ENCODE data around the gene MYO5B. TPM values are rescaled to one million over a fixed set of nuclear protein-coding genes. Genes with fewer than 3 reads are reported as not detected.

Gene MYO5B
- total RNA-seq, 5 donors from 2014 or later (not counting 1 experiment from before 2014, with no cell fraction given), result 0.09 to 0.72 (median 0.50) TPM; not detected in 2

DNA sequence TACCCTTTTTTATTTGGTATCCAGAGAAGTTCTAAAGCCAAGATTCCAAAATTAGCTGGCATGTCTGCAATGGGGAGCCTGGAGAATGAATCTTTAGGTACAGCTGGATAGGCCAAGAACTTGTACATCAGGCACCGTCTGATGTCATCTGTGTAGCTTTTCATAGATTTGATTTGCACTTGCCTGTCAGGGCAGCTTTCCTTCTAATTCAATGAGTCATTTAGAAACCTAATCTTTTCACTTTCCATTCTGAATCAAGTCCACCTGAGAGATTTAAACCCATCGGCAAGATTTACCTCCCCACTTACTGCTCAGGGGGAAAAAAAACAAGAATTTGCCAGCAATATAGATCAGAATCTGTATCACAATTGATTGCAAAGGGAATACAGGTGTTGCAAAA is 320.7 kb downstream of the MYO5B start:
- Mint-ChIP-seq H3K9me3 (no peaks in the 10 kb centered on the region), H3K4me3 (no peak overlapping the region), H3K4me1 (no peaks in the 10 kb centered on the region), H3K36me3 (no peaks in the 10 kb centered on the region), H3K27ac (no peak overlapping the region), H3K27me3 (peaks cover 10 to 25% of the 10 kb centered on the region in 2 donors)
- Histone ChIP-seq H3K27ac (ENCODE audit: low read length) (no peak overlapping the region), H3K36me3 (ENCODE audit: control insufficient read depth in 2 of 2, extremely low read depth in 1 of 2, insufficient read depth in 1 of 2, low read length in 1 of 2) (no peaks in the 10 kb centered on the region), H3K27me3 (replicated peaks in 1 of 2; ENCODE audit: control insufficient read depth in 2 of 2, extremely low read depth in 1 of 2, insufficient read depth in 2 of 2, low read length in 1 of 2) (peaks cover 3 to 5% of the 10 kb centered on the region in 2 experiments), H3K9me3 (no peaks in the 10 kb centered on the region), H3K4me1 (ENCODE audit: control insufficient read depth in 1 of 2, extremely low read depth in 1 of 2, insufficient read depth in 2 of 2, low read length in 2 of 2) (no peaks in the 10 kb centered on the region), H3K4me3 (ENCODE audit: control insufficient read depth in 1 of 2, extremely low read depth in 1 of 2, low read length in 1 of 2) (no peak overlapping the region)
- DNase-seq, result no peak
- WGBS (ENCODE audit: insufficient coverage), result 50% methylated on average over 1 of the region's 2 CpGs
- ATAC-seq (replicated peaks in 1 of 4), result no peak
- ChIA-PET POLR2A (no interaction called here), CTCF (no interaction called here)

DNA sequence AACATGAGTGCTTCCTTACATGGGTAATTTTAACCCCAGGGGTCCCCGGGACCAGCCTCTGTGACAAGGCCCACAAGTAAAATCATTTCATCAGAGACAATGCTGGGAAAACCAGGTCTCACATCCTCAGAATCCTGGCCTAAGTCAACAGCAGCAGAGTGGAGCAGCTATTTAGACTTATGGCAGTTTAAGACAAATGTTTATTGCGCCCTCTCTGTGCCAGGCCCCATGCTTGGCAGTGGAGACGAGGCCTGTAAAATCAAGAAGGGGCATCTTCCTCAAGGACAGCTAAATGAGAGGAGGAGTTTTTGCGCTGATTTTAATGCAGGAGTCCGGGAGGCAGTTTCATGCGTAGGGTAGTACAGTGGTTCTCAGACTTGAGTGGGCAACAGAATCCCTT is 325.6 kb downstream of the MYO5B start:
- POLR2A ChIA-PET, result no interaction called here
- Mint-ChIP-seq H3K36me3 (no peaks in the 10 kb centered on the region), H3K4me1 (no peaks in the 10 kb centered on the region), H3K4me3 (no peak overlapping the region), H3K9me3 (no peaks in the 10 kb centered on the region), H3K27ac (no peak overlapping the region), H3K27me3 (peaks cover 4 to 7% of the 10 kb centered on the region in 2 donors)
- no peak overlapping the region for H3K4me3 ChIP-seq (ENCODE audit: control insufficient read depth in 1 of 2, extremely low read depth in 1 of 2, low read length in 1 of 2)
- CTCF ChIA-PET, result interaction anchor here in 1 of 2 donors (0.5 to 0.6 kb wide), 2 partner anchors 11 to 470 kb away, joined by 3 read pairs; no protein-coding TSS in a partner anchor
- no peaks in the 10 kb centered on the region for H3K4me1 ChIP-seq (ENCODE audit: control insufficient read depth in 1 of 2, extremely low read depth in 1 of 2, insufficient read depth in 2 of 2, low read length in 2 of 2)
- no peak for DNase-seq
- peaks cover 0 to 4% of the 10 kb centered on the region in 2 experiments for H3K27me3 ChIP-seq (replicated peaks in 1 of 2; ENCODE audit: control insufficient read depth in 2 of 2, extremely low read depth in 1 of 2, insufficient read depth in 2 of 2, low read length in 1 of 2)
- no peak for ATAC-seq (replicated peaks in 1 of 4)
- H3K36me3 ChIP-seq (ENCODE audit: control insufficient read depth in 2 of 2, extremely low read depth in 1 of 2, insufficient read depth in 1 of 2, low read length in 1 of 2), result no peaks in the 10 kb centered on the region
- H3K9me3 ChIP-seq, result no peaks in the 10 kb centered on the region
- 92% methylated on average over 6 of the region's 6 CpGs for WGBS (ENCODE audit: insufficient coverage)
- no peak overlapping the region for H3K27ac ChIP-seq (ENCODE audit: low read length)

DNA sequence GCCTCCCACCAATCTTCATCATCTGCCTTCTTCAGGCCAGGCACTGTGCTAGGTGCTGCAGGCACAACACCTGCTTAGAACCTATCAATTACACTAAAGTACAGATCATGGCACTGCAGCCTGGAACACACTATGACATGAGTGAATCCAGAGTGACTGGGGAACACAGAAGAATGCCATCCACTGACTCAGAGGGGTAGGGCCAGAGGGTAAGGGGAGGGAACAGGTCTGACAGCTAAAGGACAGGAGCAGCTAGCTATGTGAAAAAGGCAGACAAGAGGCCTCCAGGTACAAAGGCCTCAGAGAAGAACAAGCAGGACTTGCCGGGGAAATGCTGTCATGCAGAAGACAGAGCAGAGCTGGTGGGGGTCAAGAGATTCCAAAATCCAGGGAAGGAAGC is 328.3 kb downstream of the MYO5B start:
- ChIA-PET CTCF (no interaction called here), POLR2A (no interaction called here)
- DNase-seq (no peak), ATAC-seq (replicated peaks in 1 of 4) (no peak)
- Mint-ChIP-seq H3K4me1 (no peaks in the 10 kb centered on the region), H3K27me3 (peaks cover 10% of the 10 kb centered on the region in 2 donors), H3K36me3 (no peaks in the 10 kb centered on the region), H3K27ac (no peak overlapping the region), H3K9me3 (no peaks in the 10 kb centered on the region), H3K4me3 (no peak overlapping the region)
- Histone ChIP-seq H3K4me3 (ENCODE audit: control insufficient read depth in 1 of 2, extremely low read depth in 1 of 2, low read length in 1 of 2) (no peak overlapping the region), H3K9me3 (no peaks in the 10 kb centered on the region), H3K27me3 (replicated peaks in 1 of 2; ENCODE audit: control insufficient read depth in 2 of 2, extremely low read depth in 1 of 2, insufficient read depth in 2 of 2, low read length in 1 of 2) (peaks cover 0 to 20% of the 10 kb centered on the region in 2 experiments), H3K4me1 (ENCODE audit: control insufficient read depth in 1 of 2, extremely low read depth in 1 of 2, insufficient read depth in 2 of 2, low read length in 2 of 2) (no peaks in the 10 kb centered on the region), H3K36me3 (ENCODE audit: control insufficient read depth in 2 of 2, extremely low read depth in 1 of 2, insufficient read depth in 1 of 2, low read length in 1 of 2) (no peaks in the 10 kb centered on the region), H3K27ac (ENCODE audit: low read length) (no peak overlapping the region)
- WGBS (ENCODE audit: insufficient coverage), result 80% methylated on average over 1 of the region's 1 CpG

DNA sequence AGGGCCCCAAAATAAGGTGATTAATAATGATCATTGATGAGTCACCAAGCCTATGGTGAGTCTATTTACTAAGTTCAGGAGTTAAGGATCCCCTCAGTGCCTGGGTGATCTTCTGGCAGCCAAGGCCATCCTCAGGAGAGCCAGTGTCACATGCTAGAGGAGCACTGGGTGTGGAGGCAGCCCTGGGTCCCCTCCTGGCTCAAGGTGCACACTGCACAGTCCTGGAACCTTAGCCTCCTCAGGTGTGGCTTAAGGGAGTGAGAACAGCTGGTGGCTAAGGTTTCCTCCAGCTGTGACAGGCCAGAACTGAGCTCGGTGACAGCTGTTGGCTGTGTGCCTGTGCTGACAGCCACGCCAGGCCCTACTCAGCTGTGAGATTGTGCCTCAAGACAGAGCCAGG is 329.5 kb downstream of the MYO5B start:
- peaks cover 10% of the 10 kb centered on the region in 2 donors for H3K27me3 Mint-ChIP-seq
- H3K4me1 Mint-ChIP-seq, result no peaks in the 10 kb centered on the region
- 38% methylated on average over 2 of the region's 2 CpGs for whole genome bisulfite sequencing (ENCODE audit: insufficient coverage)
- no peaks in the 10 kb centered on the region for H3K9me3 Mint-ChIP-seq
- H3K36me3 ChIP-seq (ENCODE audit: control insufficient read depth in 2 of 2, extremely low read depth in 1 of 2, insufficient read depth in 1 of 2, low read length in 1 of 2), result no peaks in the 10 kb centered on the region
- H3K4me3 ChIP-seq (ENCODE audit: control insufficient read depth in 1 of 2, extremely low read depth in 1 of 2, low read length in 1 of 2), result no peak overlapping the region
- H3K27ac ChIP-seq (ENCODE audit: low read length), result no peak overlapping the region
- ATAC-seq (replicated peaks in 1 of 4) (no peak), DNase-seq (no peak)
- H3K9me3 ChIP-seq, result no peaks in the 10 kb centered on the region
- ChIA-PET POLR2A (no interaction called here), CTCF (no interaction called here)
- peaks cover 0 to 20% of the 10 kb centered on the region in 2 experiments for H3K27me3 ChIP-seq (replicated peaks in 1 of 2; ENCODE audit: control insufficient read depth in 2 of 2, extremely low read depth in 1 of 2, insufficient read depth in 2 of 2, low read length in 1 of 2)
- no peak overlapping the region for H3K4me3 Mint-ChIP-seq
- H3K4me1 ChIP-seq (ENCODE audit: control insufficient read depth in 1 of 2, extremely low read depth in 1 of 2, insufficient read depth in 2 of 2, low read length in 2 of 2), result no peaks in the 10 kb centered on the region
- no peak overlapping the region for H3K27ac Mint-ChIP-seq
- no peaks in the 10 kb centered on the region for H3K36me3 Mint-ChIP-seq

DNA sequence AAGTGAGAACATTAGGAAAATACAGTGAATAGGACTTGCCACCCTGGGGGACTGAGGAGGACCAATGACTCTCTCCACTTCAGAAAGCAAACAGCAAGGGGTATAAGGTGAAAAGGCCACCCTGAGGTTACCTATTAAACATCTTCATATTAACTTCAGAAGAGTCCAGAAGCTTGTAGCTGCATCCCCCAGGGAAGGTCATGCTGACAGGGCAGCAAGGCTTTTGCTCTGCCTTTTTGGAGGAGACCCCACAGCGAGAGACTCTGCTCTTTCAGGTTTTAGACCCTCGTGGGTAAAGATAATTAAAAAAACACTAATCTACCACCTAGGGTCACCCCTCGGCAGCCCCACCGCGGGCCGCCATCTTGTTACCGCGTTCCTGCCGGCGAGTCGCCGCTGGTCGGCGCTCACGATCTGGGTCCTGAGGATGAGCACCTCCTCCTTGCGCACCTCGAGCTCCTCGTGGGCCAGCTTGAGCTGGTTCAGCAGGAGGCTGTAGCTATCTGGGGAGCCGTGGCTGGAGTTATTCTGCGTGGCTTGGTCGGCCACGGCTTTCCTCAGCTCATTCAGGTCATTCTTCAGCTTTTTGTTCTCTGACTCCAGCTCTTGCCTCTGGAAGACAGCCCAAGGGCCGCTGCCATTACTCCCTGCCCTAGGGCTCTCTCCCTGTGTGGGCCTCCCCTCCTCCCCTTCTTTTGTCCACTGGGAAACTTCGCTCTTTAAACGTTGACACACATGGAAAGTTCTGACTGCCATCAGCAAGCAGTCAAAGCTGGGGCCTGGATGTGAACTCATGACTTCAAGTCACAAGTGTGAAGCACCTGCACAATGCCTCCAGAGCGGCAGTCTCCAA is 331.0 kb downstream of the MYO5B start:
- H3K9me3 Mint-ChIP-seq, result no peaks in the 10 kb centered on the region
- ChIA-PET POLR2A (no interaction called here), CTCF (interaction anchor here in 1 of 2 donors (0.5 to 0.7 kb wide), 3 partner anchors 23 to 304 kb away, joined by 3 to 4 read pairs (median 3); no protein-coding TSS in a partner anchor)
- H3K27me3 Mint-ChIP-seq, result peaks cover 10% of the 10 kb centered on the region in 2 donors
- H3K27ac ChIP-seq (ENCODE audit: low read length), result no peak overlapping the region
- peaks cover 0 to 20% of the 10 kb centered on the region in 2 experiments for H3K27me3 ChIP-seq (replicated peaks in 1 of 2; ENCODE audit: control insufficient read depth in 2 of 2, extremely low read depth in 1 of 2, insufficient read depth in 2 of 2, low read length in 1 of 2)
- no peaks in the 10 kb centered on the region for H3K4me1 Mint-ChIP-seq
- H3K4me1 ChIP-seq (ENCODE audit: control insufficient read depth in 1 of 2, extremely low read depth in 1 of 2, insufficient read depth in 2 of 2, low read length in 2 of 2), result no peaks in the 10 kb centered on the region
- H3K4me3 ChIP-seq (ENCODE audit: control insufficient read depth in 1 of 2, extremely low read depth in 1 of 2, low read length in 1 of 2), result no peak overlapping the region
- no peaks in the 10 kb centered on the region for H3K36me3 ChIP-seq (ENCODE audit: control insufficient read depth in 2 of 2, extremely low read depth in 1 of 2, insufficient read depth in 1 of 2, low read length in 1 of 2)
- ATAC-seq (replicated peaks in 1 of 4), result no peak
- no peaks in the 10 kb centered on the region for H3K9me3 ChIP-seq
- no peak overlapping the region for H3K27ac Mint-ChIP-seq
- DNase-seq, result no peak
- no peak overlapping the region for H3K4me3 Mint-ChIP-seq
- 92% methylated on average over 23 of the region's 26 CpGs for WGBS (ENCODE audit: insufficient coverage)
- H3K36me3 Mint-ChIP-seq, result no peaks in the 10 kb centered on the region

DNA sequence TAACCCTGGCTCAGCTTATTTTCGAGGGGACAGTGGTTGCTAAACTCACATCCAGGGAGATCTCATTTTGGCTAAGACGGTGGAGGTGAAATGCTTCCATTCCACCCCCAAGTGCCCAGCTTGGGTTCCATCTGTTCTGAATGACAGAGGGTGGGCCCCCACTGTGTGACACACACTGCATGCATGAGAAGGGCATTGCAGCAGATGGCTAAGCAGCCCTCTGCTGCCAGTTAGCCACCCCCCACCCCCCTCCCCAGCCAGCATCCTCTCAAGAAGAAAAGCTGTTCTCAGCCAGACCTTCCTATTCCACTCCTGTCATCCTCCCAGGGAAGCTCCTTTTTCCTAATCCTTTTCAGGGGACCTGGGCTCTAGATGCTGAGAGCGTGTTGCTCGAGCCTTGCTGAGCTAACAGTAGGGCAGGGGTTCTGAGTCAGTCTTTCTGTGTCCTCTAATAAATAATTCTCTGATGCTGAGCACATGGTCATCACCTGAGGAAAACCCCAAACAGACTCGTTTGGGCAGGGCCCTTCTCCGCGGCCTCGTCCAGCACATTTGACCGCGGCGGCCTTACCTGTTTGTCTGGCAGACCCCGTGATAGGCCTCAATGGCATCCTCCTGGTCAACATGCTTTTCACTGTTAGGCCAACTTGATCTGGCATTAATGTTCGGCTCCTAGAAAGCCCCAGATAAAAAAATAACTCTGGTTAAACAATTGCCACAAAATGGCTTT is 332.1 kb downstream of the MYO5B start:
- no peak for ATAC-seq (replicated peaks in 1 of 4)
- POLR2A ChIA-PET, result interaction anchor here in 1 of 2 donors (0.5 kb wide), 1 partner anchor 314 kb away, joined by 5 read pairs; no protein-coding TSS in a partner anchor

More for the DNA sequence above, 332.1 kb downstream of the MYO5B start:
- H3K27ac ChIP-seq (ENCODE audit: low read length), result no peak overlapping the region
- peaks cover 0 to 20% of the 10 kb centered on the region in 2 experiments for H3K27me3 ChIP-seq (replicated peaks in 1 of 2; ENCODE audit: control insufficient read depth in 2 of 2, extremely low read depth in 1 of 2, insufficient read depth in 2 of 2, low read length in 1 of 2)
- DNase-seq, result no peak
- peaks cover 10% of the 10 kb centered on the region in 2 donors for H3K27me3 Mint-ChIP-seq
- H3K9me3 Mint-ChIP-seq, result no peaks in the 10 kb centered on the region
- H3K4me1 ChIP-seq (ENCODE audit: control insufficient read depth in 1 of 2, extremely low read depth in 1 of 2, insufficient read depth in 2 of 2, low read length in 2 of 2), result no peaks in the 10 kb centered on the region
- no peaks in the 10 kb centered on the region for H3K9me3 ChIP-seq
- no peaks in the 10 kb centered on the region for H3K36me3 Mint-ChIP-seq
- no peak overlapping the region for H3K4me3 ChIP-seq (ENCODE audit: control insufficient read depth in 1 of 2, extremely low read depth in 1 of 2, low read length in 1 of 2)
- WGBS (ENCODE audit: insufficient coverage), result 88% methylated on average over 11 of the region's 13 CpGs
- CTCF ChIA-PET, result interaction anchor here (0.5 to 1.5 kb wide), 2 partner anchors 354 to 430 kb away, joined by 3 read pairs; no protein-coding TSS in a partner anchor
- no peak overlapping the region for H3K27ac Mint-ChIP-seq
- H3K4me3 Mint-ChIP-seq, result no peak overlapping the region
- H3K4me1 Mint-ChIP-seq, result peaks cover 0 to 2% (median 0%) of the 10 kb centered on the region in 3 donors
- H3K36me3 ChIP-seq (ENCODE audit: control insufficient read depth in 2 of 2, extremely low read depth in 1 of 2, insufficient read depth in 1 of 2, low read length in 1 of 2), result no peaks in the 10 kb centered on the region
